GM12891 (cell line): ENCODE measurements around the gene NPL.

Experiments used
- PAX5 ChIP-seq: IDR thresholded peaks from 2 replicates; pipeline ENCODE4 v1.6.1; 2011; ENCODE audit warnings: low read length, moderate library complexity, mild to moderate bottlenecking; ENCODE audit not compliant: insufficient read depth, severe bottlenecking
- POLR2A ChIP-seq: IDR thresholded peaks from 2 replicates; pipeline ENCODE4 v1.6.1; 2011; ENCODE audit warnings: low read depth, low read length, control low read depth
- POLR2AphosphoS5 ChIP-seq: IDR thresholded peaks from 2 replicates; pipeline ENCODE4 v1.6.1; 2011; ENCODE audit warnings: low read depth, low read length, control low read depth
- POU2F2 ChIP-seq: IDR thresholded peaks from 2 replicates; pipeline ENCODE4 v1.6.1; 2011; ENCODE audit warnings: low read depth, mild to moderate bottlenecking, control low read depth, low read length, moderate library complexity
- SPI1 ChIP-seq: IDR thresholded peaks from 2 replicates; pipeline ENCODE4 v1.6.1; 2011; ENCODE audit warnings: low read depth, low read length, control low read depth
- TAF1 ChIP-seq: IDR thresholded peaks from 2 replicates; pipeline ENCODE4 v1.6.1; 2011; ENCODE audit warnings: low read depth, low read length, control low read depth

DNA sequence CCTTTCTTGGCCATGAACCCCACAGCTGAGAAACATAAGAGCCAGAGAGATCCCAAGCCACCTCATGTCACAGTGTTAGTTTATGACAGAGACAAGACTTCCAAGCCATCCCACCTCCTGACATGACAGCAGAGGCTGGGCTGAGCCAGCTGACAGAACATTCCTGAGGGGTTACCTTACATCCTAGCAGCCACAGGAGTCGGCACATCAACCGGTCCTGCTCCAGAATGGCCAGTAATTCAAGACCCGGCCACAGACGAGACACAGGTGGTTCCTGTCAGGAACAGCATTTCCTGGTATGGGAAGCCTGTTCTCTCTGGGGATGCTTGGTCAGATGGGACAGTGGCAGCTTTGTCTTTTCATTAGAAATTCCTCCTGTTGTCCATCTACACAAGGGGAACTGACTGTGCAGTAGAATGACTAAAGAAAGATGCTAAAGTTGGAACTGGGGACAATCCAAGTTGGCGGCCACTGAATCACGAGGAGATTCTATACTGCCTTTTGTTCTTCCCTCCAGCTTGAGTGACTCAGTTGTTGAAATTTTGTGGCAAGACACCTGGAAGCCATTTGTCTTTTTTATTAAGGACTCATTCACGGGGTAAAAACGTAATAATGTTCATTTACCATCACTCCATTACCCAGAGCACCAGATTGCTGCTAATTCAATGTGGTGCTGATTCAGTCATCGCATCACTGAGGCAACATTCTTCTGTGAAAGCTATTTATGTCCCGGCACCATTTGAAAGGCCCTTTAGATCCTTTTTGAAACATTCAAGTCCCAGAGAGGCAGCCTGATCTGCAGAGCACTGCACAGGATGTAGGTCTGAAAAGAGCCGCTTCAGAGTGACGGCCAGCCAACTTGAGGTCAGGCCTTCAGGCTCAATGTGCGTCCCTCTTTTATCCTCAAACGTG is 37.2 kb upstream of the NPL start:
- TF ChIP-seq POLR2A (no peak), POLR2AphosphoS5 (no peak), SPI1 (no peak), TAF1 (no peak), POU2F2 (no peak), PAX5 (no peak)
